NCI-H2171 (cell line): Measurements from ENCODE around the gene MEF2D.

Source experiments
- DNase-seq: peaks from one replicate; lab custom pipeline; 2025; lab: John Stamatoyannopoulos, UW

MEF2D gene

GRCh38 chr1:156427957-156428356 is 72.6 kb downstream of the MEF2D start:
- no peak for DNase-seq

- DNase-seq, result no peak
These were observed 74.6 kb downstream of the MEF2D start for GRCh38 chr1:156425943-156426342.

GRCh38 chr1:156424806-156425432 is 75.7 kb downstream of the MEF2D start:
- no peak for DNase-seq

GRCh38 chr1:156423422-156424352 is 76.9 kb downstream of the MEF2D start:
- DNase-seq, result no peak

GRCh38 chr1:156422602-156423091 is 77.9 kb downstream of the MEF2D start:
- no peak for DNase-seq

GRCh38 chr1:156421939-156422601 is 78.5 kb downstream of the MEF2D start:
- no peak for DNase-seq

GRCh38 chr1:156421062-156421938 is 79.3 kb downstream of the MEF2D start:
- DNase-seq, result peak; percentile 84

GRCh38 chr1:156420205-156421061 is 80.1 kb downstream of the MEF2D start:
- no peak for DNase-seq

GRCh38 chr1:156419854-156420204 is 80.7 kb downstream of the MEF2D start:
- no peak for DNase-seq

GRCh38 chr1:156418416-156419070 is 82.0 kb downstream of the MEF2D start:
- no peak for DNase-seq

GRCh38 chr1:156417401-156418020 is 83.1 kb downstream of the MEF2D start:
- DNase-seq, result no peak

GRCh38 chr1:156416993-156417392 is 83.6 kb downstream of the MEF2D start:
- no peak for DNase-seq

- DNase-seq, result no peak
These were observed 86.0 kb downstream of the MEF2D start for GRCh38 chr1:156414461-156415064.
